ENCODE data around the gene MPRIP. TPM values are rescaled to one million over a fixed set of nuclear protein-coding genes. Genes with fewer than 3 reads are reported as not detected.
"Not testable (repeated sequence)": the region's sequence is repeated elsewhere in the genome, so short reads cannot be mapped to it uniquely, and the experiment has no call there.

Gene MPRIP
- total and polyA plus RNA-seq, 2 donors (not counting 3 experiments of a cell fraction or from before 2014, with no cell fraction given): 94.6 to 246 TPM

- H3K4me3 ChIP-seq (replicated peaks in 1 of 3; ENCODE audit: insufficient read depth in 1 of 3, low read depth in 1 of 3, low read length in 3 of 3); DNase-seq (ENCODE audit: low read depth, low spot score); H3K27me3 ChIP-seq (ENCODE audit: control insufficient read depth in 2 of 2, insufficient read depth in 2 of 2, low read length in 2 of 2); H3K27ac ChIP-seq (ENCODE audit: insufficient read depth, low read depth, low read length); POLR2A ChIA-PET; dilution Hi-C loops (cut with MboI; ENCODE audit: extremely low pct_ligation_motif_present, low sequenced_read_pairs); H3K9me1 ChIP-seq (replicated peaks; ENCODE audit: control insufficient read depth, extremely low read depth, insufficient read depth, low read length); H3K9me3 ChIP-seq (replicated peaks; ENCODE audit: control insufficient read depth, insufficient read depth, low read length); H3K9ac ChIP-seq (replicated peaks; ENCODE audit: extremely low read depth, insufficient read depth, low read length); H2AFZ ChIP-seq (ENCODE audit: low read depth, low read length); intact Hi-C loops (cut with micrococcal nuclease); H4K20me1 ChIP-seq (replicated peaks; ENCODE audit: control insufficient read depth, extremely low read depth, insufficient read depth, low read length); H3K79me2 ChIP-seq (ENCODE audit: control insufficient read depth, insufficient read depth, low read length): not testable (repeated sequence)
- Histone ChIP-seq H3K36me3 (ENCODE audit: control insufficient read depth in 2 of 2, extremely low read depth in 1 of 2, insufficient read depth in 2 of 2, low read length in 2 of 2) (peaks cover 14 to 24% of the 10 kb centered on the region in 2 experiments), H3K4me1 (ENCODE audit: control insufficient read depth, extremely low read depth, insufficient read depth, low read length) (peaks cover 25% of the 10 kb centered on the region), H3K4me2 (ENCODE audit: insufficient read depth, low read length) (peak overlapping the region; percentile 34)
- FAIRE-seq: peak; percentile 68
- CTCF ChIA-PET: interaction anchor here (1.0 to 3.0 kb wide), 2 partner anchors 26 to 43 kb away, joined by 3 to 10 read pairs; no protein-coding TSS in a partner anchor
- TSS peak; percentile 70 for BruUV-seq (replicated peaks)
Observed at GRCh38 chr17:17184985-17185757, 142.9 kb downstream of the MPRIP start.

GRCh38 chr17:17186051-17186450 lies 143.8 kb downstream of the MPRIP start:
- no peaks in the 10 kb centered on the region for H3K27me3 ChIP-seq (ENCODE audit: control insufficient read depth in 2 of 2, insufficient read depth in 2 of 2, low read length in 2 of 2)
- H3K36me3 ChIP-seq (ENCODE audit: control insufficient read depth in 2 of 2, extremely low read depth in 1 of 2, insufficient read depth in 2 of 2, low read length in 2 of 2): peaks cover 9 to 17% of the 10 kb centered on the region in 2 experiments
- CTCF ChIA-PET: interaction anchor here (1.0 kb wide), 1 partner anchor 25 kb away, joined by 3 read pairs; no protein-coding TSS in a partner anchor
- TF ChIP-seq MAX (IDR thresholded peaks at IDR 0.05; ENCODE audit: insufficient read depth, insufficient read length) (no peak), POLR2AphosphoS5 (IDR thresholded peaks at IDR 0.05; ENCODE audit: insufficient read depth, low read depth, low read length) (no peak), POLR2A (IDR thresholded peaks at IDR 0.05; ENCODE audit: low read depth, low read length) (no peak), CTCF (IDR thresholded peaks at IDR 0.05; ENCODE audit: extremely low read depth in 1 of 2, insufficient read depth in 1 of 2, low read depth in 1 of 2, low read length in 2 of 2) (no peak), JUN (IDR thresholded peaks at IDR 0.05; ENCODE audit: borderline replicate concordance, insufficient read depth, insufficient read length, low read depth) (no peak), MYC (IDR thresholded peaks at IDR 0.05; ENCODE audit: low read depth, low read length) (no peak), GATA2 (IDR thresholded peaks at IDR 0.05; ENCODE audit: insufficient read depth, insufficient read length, low read depth, low read length) (no peak), EZH2 (IDR thresholded peaks at IDR 0.05; ENCODE audit: borderline replicate concordance, low read depth, low read length, severe bottlenecking) (no peak), FOS (IDR thresholded peaks at IDR 0.05; ENCODE audit: borderline replicate concordance, insufficient read depth, low read length) (no peak)
- H3K9me3 ChIP-seq (replicated peaks; ENCODE audit: control insufficient read depth, insufficient read depth, low read length): no peaks in the 10 kb centered on the region
- dilution Hi-C loops (cut with MboI; ENCODE audit: extremely low pct_ligation_motif_present, low sequenced_read_pairs) (no loop called here), intact Hi-C loops (cut with micrococcal nuclease) (no loop called here)
- no peak overlapping the region for H3K9ac ChIP-seq (replicated peaks; ENCODE audit: extremely low read depth, insufficient read depth, low read length)
- H4K20me1 ChIP-seq (replicated peaks; ENCODE audit: control insufficient read depth, extremely low read depth, insufficient read depth, low read length): no peaks in the 10 kb centered on the region
- no peak for DNase-seq (ENCODE audit: low read depth, low spot score)
- H3K27ac ChIP-seq (ENCODE audit: insufficient read depth, low read depth, low read length): no peak overlapping the region
- no peaks in the 10 kb centered on the region for H3K79me2 ChIP-seq (ENCODE audit: control insufficient read depth, insufficient read depth, low read length)
- H3K9me1 ChIP-seq (replicated peaks; ENCODE audit: control insufficient read depth, extremely low read depth, insufficient read depth, low read length): no peaks in the 10 kb centered on the region
- H3K4me3 ChIP-seq (replicated peaks in 1 of 3; ENCODE audit: insufficient read depth in 1 of 3, low read depth in 1 of 3, low read length in 3 of 3): no peak overlapping the region
- H2AFZ ChIP-seq (ENCODE audit: low read depth, low read length): no peak overlapping the region
- H3K4me2 ChIP-seq (ENCODE audit: insufficient read depth, low read length): no peak overlapping the region
- H3K4me1 ChIP-seq (ENCODE audit: control insufficient read depth, extremely low read depth, insufficient read depth, low read length): peaks cover 34% of the 10 kb centered on the region
- peak; percentile 70 for FAIRE-seq
- POLR2A ChIA-PET: no interaction called here
- no TSS peak for BruUV-seq (replicated peaks)

All from endothelial cell of umbilical vein (primary cell).